Astrocyte (in vitro differentiated cells and primary cell): ENCODE measurements around the gene NEAT1. TPM values are rescaled to one million over a fixed set of nuclear protein-coding genes. Genes with fewer than 3 reads are reported as not detected.

ENCODE experiments used
- DNase-seq: peaks from one replicate; pipeline ENCODE4 v3.0.0-alpha.2; 2010; ENCODE audit warnings: low read depth
- FAIRE-seq: peaks from 2 replicates; lab custom pipeline; 2011; peaks lifted over from hg19 to GRCh38; lab: Jason Lieb, UNC
- H2AFZ ChIP-seq: 2 replicates; pipeline ENCODE4 v1.6.0; 2012; ENCODE audit warnings: low read depth, low read length, inconsistent platforms
- H3K27ac ChIP-seq: 2 replicates; pipeline ENCODE4 v1.5.1; 2011; ENCODE audit warnings: low read depth, low read length, inconsistent platforms
- H3K27me3 ChIP-seq: 2 replicates; pipeline ENCODE4 v1.6.0; 2011; ENCODE audit warnings: low read length, inconsistent platforms; ENCODE audit not compliant: insufficient read depth
- H3K36me3 ChIP-seq: 2 replicates; pipeline ENCODE4 v1.5.1; 2011; ENCODE audit warnings: low read length, inconsistent platforms; ENCODE audit not compliant: insufficient read depth
- H3K4me1 ChIP-seq: 2 replicates; pipeline ENCODE4 v1.5.1; 2011; ENCODE audit warnings: low read length, inconsistent platforms; ENCODE audit not compliant: insufficient read depth
- H3K4me2 ChIP-seq: 2 replicates; pipeline ENCODE4 v1.6.0; 2012; ENCODE audit warnings: low read length, inconsistent platforms
- H3K4me3 ChIP-seq: 2 replicates; pipeline ENCODE4 v1.5.1; 2011; ENCODE audit warnings: low read depth, mild to moderate bottlenecking, low read length, inconsistent platforms; ENCODE audit not compliant: insufficient read depth
- H3K79me2 ChIP-seq: 2 replicates; pipeline ENCODE4 v1.6.0; 2012; ENCODE audit warnings: mild to moderate bottlenecking, low read length, inconsistent platforms; ENCODE audit not compliant: insufficient read depth
- H3K9ac ChIP-seq: 2 replicates; pipeline ENCODE4 v1.6.0; 2012; ENCODE audit warnings: mild to moderate bottlenecking, low read length, inconsistent platforms
- H3K9me3 ChIP-seq: 2 replicates; pipeline ENCODE4 v1.5.1; 2012; ENCODE audit warnings: low read depth, mild to moderate bottlenecking, low read length, inconsistent platforms; ENCODE audit not compliant: insufficient read depth
- H4K20me1 ChIP-seq: 2 replicates; pipeline ENCODE4 v1.6.0; 2012; ENCODE audit warnings: low read length, inconsistent platforms; ENCODE audit not compliant: insufficient read depth
- H3K27ac Mint-ChIP-seq: one replicate; pipeline ENCODE4 v1.8.0; 2021; ENCODE audit warnings: mild to moderate bottlenecking, mixed read lengths; ENCODE audit not compliant: unreplicated experiment
- H3K27me3 Mint-ChIP-seq: one replicate; pipeline ENCODE4 v1.8.0; 2021; ENCODE audit warnings: low read depth, mixed read lengths; ENCODE audit not compliant: unreplicated experiment
- H3K36me3 Mint-ChIP-seq: one replicate; pipeline ENCODE4 v1.8.0; 2021; ENCODE audit warnings: low read depth, mixed read lengths; ENCODE audit not compliant: unreplicated experiment
- H3K4me1 Mint-ChIP-seq: one replicate; pipeline ENCODE4 v1.8.0; 2021; ENCODE audit warnings: low read depth, mixed read lengths; ENCODE audit not compliant: unreplicated experiment
- H3K4me3 Mint-ChIP-seq: one replicate; pipeline ENCODE4 v1.8.0; 2021; ENCODE audit warnings: mild to moderate bottlenecking, moderate library complexity, mixed read lengths; ENCODE audit not compliant: unreplicated experiment
- H3K9me3 Mint-ChIP-seq: one replicate; pipeline ENCODE4 v1.8.0; 2021; ENCODE audit warnings: mild to moderate bottlenecking, mixed read lengths; ENCODE audit not compliant: unreplicated experiment
- CTCF ChIP-seq: IDR thresholded peaks from 2 replicates; pipeline ENCODE4 v1.5.1; 2011; ENCODE audit warnings: low read depth, mild to moderate bottlenecking, inconsistent platforms, low read length, moderate library complexity; ENCODE audit not compliant: insufficient read depth
- EZH2 ChIP-seq: IDR thresholded peaks from 2 replicates; pipeline ENCODE4 v1.6.1; 2012; ENCODE audit warnings: mild to moderate bottlenecking, low read length, inconsistent platforms; ENCODE audit not compliant: insufficient read depth
- total RNA-seq: library from RNA; stranded (reverse); gene quantifications from 2 replicates; pipeline ENCODE4 v1.2.1, GENCODE V29; 2021

The NEAT1 gene
- total RNA-seq, 1 donor from 2014 or later = 317 TPM

GRCh38 chr11:65380460-65381119 is 42.0 kb upstream of the NEAT1 start:
- Histone ChIP-seq H3K79me2 (no peaks in the 10 kb centered on the region), H3K9me3 (no peaks in the 10 kb centered on the region), H4K20me1 (no peaks in the 10 kb centered on the region), H3K27me3 (no peaks in the 10 kb centered on the region), H3K4me1 (peaks cover 27% of the 10 kb centered on the region), H3K36me3 (no peaks in the 10 kb centered on the region), H2AFZ (no peak overlapping the region), H3K4me3 (no peak overlapping the region), H3K27ac (no peak overlapping the region), H3K4me2 (no peak overlapping the region), H3K9ac (no peak overlapping the region)
- no peak for DNase-seq
- Mint-ChIP-seq H3K9me3 (no peaks in the 10 kb centered on the region), H3K36me3 (no peaks in the 10 kb centered on the region), H3K4me1 (peaks cover 34% of the 10 kb centered on the region), H3K27ac (peak overlapping the region; percentile 47), H3K27me3 (no peaks in the 10 kb centered on the region), H3K4me3 (no peak overlapping the region)
- no peak for FAIRE-seq
- TF ChIP-seq EZH2 (no peak), CTCF (no peak)

- H3K9me3 ChIP-seq = no peaks in the 10 kb centered on the region
- H3K79me2 ChIP-seq = peaks cover 2% of the 10 kb centered on the region
- Mint-ChIP-seq H3K4me1 (peaks cover 34% of the 10 kb centered on the region), H3K27me3 (no peaks in the 10 kb centered on the region), H3K4me3 (peak overlapping the region; percentile 54), H3K36me3 (no peaks in the 10 kb centered on the region), H3K27ac (peak overlapping the region; percentile 98), H3K9me3 (no peaks in the 10 kb centered on the region)
- H3K4me2 ChIP-seq = peak overlapping the region; percentile 85
- H3K27ac ChIP-seq = peak overlapping the region; percentile 98
- TF ChIP-seq CTCF (no peak), EZH2 (no peak)
- peak overlapping the region; percentile 86 for H3K9ac ChIP-seq
- DNase-seq (peak; percentile 80), FAIRE-seq (no peak)
- peak overlapping the region; percentile 64 for H2AFZ ChIP-seq
- H3K36me3 ChIP-seq = no peaks in the 10 kb centered on the region
- H4K20me1 ChIP-seq = no peaks in the 10 kb centered on the region
- H3K4me3 ChIP-seq = no peak overlapping the region
- H3K27me3 ChIP-seq = no peaks in the 10 kb centered on the region
- peaks cover 31% of the 10 kb centered on the region for H3K4me1 ChIP-seq
Measured at GRCh38 chr11:65381716-65382032, 40.9 kb upstream of the NEAT1 start.

GRCh38 chr11:65382033-65382803 is 40.4 kb upstream of the NEAT1 start, which contains the start of gene SLC25A45:
TSS of gene SLC25A45 (minus strand) at chr11:65382646. CDS start at chr11:65381951, 695 bp downstream.
- H3K9me3 Mint-ChIP-seq = no peaks in the 10 kb centered on the region
- H3K9ac ChIP-seq = peak within 1 kb of the TSS; percentile 86
- no peaks in the 10 kb centered on the region for H4K20me1 ChIP-seq
- peak within 1 kb of the TSS; percentile 85 for H3K4me2 ChIP-seq
- peaks cover 34% of the 10 kb centered on the region for H3K4me1 Mint-ChIP-seq
- FAIRE-seq = peak; percentile 29
- H3K27ac Mint-ChIP-seq = peak within 1 kb of the TSS; percentile 98
- H3K4me3 ChIP-seq = peak within 1 kb of the TSS; percentile 20
- H3K9me3 ChIP-seq = no peaks in the 10 kb centered on the region
- DNase-seq = peak; percentile 96
- no peaks in the 10 kb centered on the region for H3K36me3 Mint-ChIP-seq
- no peaks in the 10 kb centered on the region for H3K27me3 ChIP-seq
- no peaks in the 10 kb centered on the region for H3K36me3 ChIP-seq
- no peak for TF ChIP-seq EZH2
- TF ChIP-seq CTCF = peak; percentile 32
- peaks cover 8% of the 10 kb centered on the region for H3K79me2 ChIP-seq
- peaks cover 34% of the 10 kb centered on the region for H3K4me1 ChIP-seq
- peak within 1 kb of the TSS; percentile 54 for H3K4me3 Mint-ChIP-seq
- H3K27ac ChIP-seq = peak within 1 kb of the TSS; percentile 98
- H2AFZ ChIP-seq = peak within 1 kb of the TSS; percentile 64
- H3K27me3 Mint-ChIP-seq = no peaks in the 10 kb centered on the region
